HCT116 (cell line): ENCODE results near the gene BICRA. TPM values are rescaled to one million over a fixed set of nuclear protein-coding genes. Genes with fewer than 3 reads are reported as not detected.

Experiments used
- ATAC-seq: fragments of 200-7000 bp; cut with Tn5 transposase; 2 replicates; pipeline ENCODE4 v1.9.1; 2020; ENCODE audit warnings: mild to moderate bottlenecking, moderate library complexity
- BruUV-seq: library from RNA; stranded (reverse); fragments of 400-500 nt; replicated peaks from 2 replicates; lab custom pipeline; 2021; lab: Mats Ljungman, UMichigan
- CTCF ChIA-PET: fragments of 300-600 bp; sonication (Branson Sonifier 250); formaldehyde crosslinking; loops from one replicate; lab custom pipeline; 2021; ENCODE audit warnings: antibody characterized with exemption; lab: Charles Lee
- POLR2A ChIA-PET: fragments of 300-600, 350-600 bp; sonication (Branson Sonifier 250); formaldehyde crosslinking; loops from one replicate; lab custom pipeline; 2021; ENCODE audit warnings: antibody characterized with exemption; lab: Charles Lee
- RAD21 ChIA-PET, 2 experiments: fragments of 300-600 bp; sonication (Branson Sonifier 250); formaldehyde crosslinking; loops; one replicate each; lab custom pipeline; 2023; ENCODE audit warnings: low total read pairs in 2 of 2; ENCODE audit not compliant: uncharacterized antibody in 2 of 2, unreplicated experiment in 2 of 2, low non-redundant PET in 1 of 2; lab: Charles Lee
- DNase-seq: peaks from one replicate; pipeline ENCODE4 v3.0.0-alpha.2; 2010; ENCODE audit warnings: low read depth, low spot score
- H2AFZ ChIP-seq: fragments of 200-600 bp; shearing (Covaris generic), sonication (generic); 2 replicates; pipeline ENCODE4 v1.6.1; 2017; ENCODE audit warnings: low read depth, mixed run types, mixed read lengths, antibody characterized with exemption, low read length; ENCODE audit not compliant: poor library complexity, severe bottlenecking
- H3K27ac ChIP-seq: 2 replicates; pipeline ENCODE4 v1.5.1; 2012; ENCODE audit warnings: low read depth, low read length
- H3K27me3 ChIP-seq: fragments of 200-600 bp; sonication (generic); 2 replicates; pipeline ENCODE4 v1.6.1; 2016; ENCODE audit warnings: mixed run types, low read length, mixed read lengths; ENCODE audit not compliant: insufficient read depth
- H3K36me3 ChIP-seq, 2 experiments: fragments of 200-500 bp in 1 of 2; fragments of 200-600 bp in 1 of 2; sonication (Bioruptor generic) in 1 of 2; sonication (generic) in 1 of 2; 2 replicates each; pipeline versions ENCODE4 v1.5.1 to v1.6.1; 2014 to 2016; ENCODE audit warnings: low read length in 2 of 2, inconsistent platforms in 1 of 2, mixed read lengths in 1 of 2, mixed run types in 1 of 2; ENCODE audit not compliant: insufficient read depth in 2 of 2, control insufficient read depth in 1 of 2
- H3K4me1 ChIP-seq, 2 experiments: fragments of 200-600 bp in 1 of 2; sonication (generic) in 1 of 2; 2 replicates each; pipeline versions ENCODE4 v1.5.1 to v1.6.1; 2012 to 2017; ENCODE audit warnings: low read length in 2 of 2, inconsistent platforms in 1 of 2, mild to moderate bottlenecking in 1 of 2, mixed read lengths in 1 of 2, mixed run types in 1 of 2, moderate library complexity in 1 of 2; ENCODE audit not compliant: insufficient read depth in 2 of 2, control insufficient read depth in 1 of 2
- H3K4me2 ChIP-seq: fragments of 200-600 bp; sonication (generic); 2 replicates; pipeline ENCODE4 v1.6.1; 2017; ENCODE audit warnings: mixed run types, low read length, mixed read lengths
- H3K4me3 ChIP-seq, 2 experiments: fragments of 200-600 bp in 1 of 2; sonication (generic) in 1 of 2; replicated peaks in 1 of 2; 2 replicates each; pipeline ENCODE4 v1.5.1; 2011 to 2016; ENCODE audit warnings: low read length in 2 of 2, control low read depth in 1 of 2, low read depth in 1 of 2, mild to moderate bottlenecking in 1 of 2, mixed read lengths in 1 of 2, mixed run types in 1 of 2
- H3K79me2 ChIP-seq: fragments of 200-600 bp; sonication (generic); 2 replicates; pipeline ENCODE4 v1.6.1; 2017; ENCODE audit warnings: mild to moderate bottlenecking, mixed run types, low read length, moderate library complexity, mixed read lengths; ENCODE audit not compliant: insufficient read depth
- H3K9ac ChIP-seq: fragments of 200-600 bp; sonication (generic); 2 replicates; pipeline ENCODE4 v1.6.1; 2016; ENCODE audit warnings: low read length, mixed read lengths
- H3K9me2 ChIP-seq: fragments of 200-600 bp; sonication (generic), shearing (Covaris generic); 2 replicates; pipeline ENCODE4 v1.6.1; 2017; ENCODE audit warnings: mixed run types, mild to moderate bottlenecking, moderate library complexity; ENCODE audit not compliant: insufficient read depth
- H3K9me3 ChIP-seq, 2 experiments: fragments of 200-500 bp in 1 of 2; fragments of 200-600 bp in 1 of 2; sonication (Bioruptor generic) in 1 of 2; sonication (generic) in 1 of 2; 2 replicates each; pipeline ENCODE4 v1.6.1; 2014 to 2017; ENCODE audit warnings: low read length in 2 of 2, mixed read lengths in 2 of 2, inconsistent platforms in 1 of 2, low read depth in 1 of 2, mild to moderate bottlenecking in 1 of 2, mixed run types in 1 of 2, moderate library complexity in 1 of 2; ENCODE audit not compliant: control insufficient read depth in 1 of 2, insufficient read depth in 1 of 2
- H4K20me1 ChIP-seq: fragments of 200-600 bp; sonication (generic), shearing (Covaris generic); 2 replicates; pipeline ENCODE4 v1.6.1; 2017; ENCODE audit warnings: mixed run types, mild to moderate bottlenecking, moderate library complexity; ENCODE audit not compliant: insufficient read depth
- CBX3 ChIP-seq: IDR thresholded peaks from 2 replicates; pipeline ENCODE4 v1.6.1; 2012; ENCODE audit warnings: low read depth
- CTCF ChIP-seq, 3 experiments: fragments of 200-600 bp in 1 of 3; sonication (generic) in 1 of 3; IDR thresholded peaks in 2 of 3; conservative IDR thresholded peaks in 1 of 3; 2 replicates each; pipeline ENCODE4 v1.5.1; 2012 to 2017; ENCODE audit warnings: low read depth in 2 of 3, low read length in 2 of 3, antibody characterized with exemption in 1 of 3, borderline replicate concordance in 1 of 3, control low read depth in 1 of 3, mild to moderate bottlenecking in 1 of 3, mixed read lengths in 1 of 3, mixed run types in 1 of 3, moderate library complexity in 1 of 3; ENCODE audit not compliant: insufficient read depth in 1 of 3
- ELF1 ChIP-seq: IDR thresholded peaks from 2 replicates; pipeline ENCODE4 v1.6.1; 2012; ENCODE audit warnings: low read depth, borderline replicate concordance
- EZH2 ChIP-seq: fragments of 200-600 bp; sonication (generic); IDR thresholded peaks from 2 replicates; pipeline ENCODE4 v1.6.1; 2017; ENCODE audit warnings: antibody characterized with exemption, mixed run types
- JUND ChIP-seq: IDR thresholded peaks from 2 replicates; pipeline ENCODE4 v1.6.1; 2012
- POLR2A ChIP-seq: IDR thresholded peaks from 2 replicates; pipeline ENCODE4 v1.7.0; 2011; ENCODE audit warnings: borderline replicate concordance; ENCODE audit not compliant: insufficient read depth, insufficient read length; ENCODE audit errors: extremely low read depth
- RAD21 ChIP-seq: IDR thresholded peaks from 2 replicates; pipeline ENCODE4 v1.6.1; 2012; ENCODE audit warnings: low read depth, mild to moderate bottlenecking
- REST ChIP-seq: IDR thresholded peaks from 2 replicates; pipeline ENCODE4 v1.6.1; 2012; ENCODE audit warnings: low read depth
- SIN3A ChIP-seq: IDR thresholded peaks from 2 replicates; pipeline ENCODE4 v1.6.1; 2012; ENCODE audit warnings: low read depth
- SP1 ChIP-seq: IDR thresholded peaks from 2 replicates; pipeline ENCODE4 v1.6.1; 2012; ENCODE audit warnings: low read depth
- YY1 ChIP-seq: IDR thresholded peaks from 2 replicates; pipeline ENCODE4 v1.6.1; 2011; ENCODE audit warnings: low read length, low read depth, moderate library complexity, mild to moderate bottlenecking; ENCODE audit not compliant: insufficient replicate concordance; ENCODE audit errors: extremely low read depth
- ZNF274 ChIP-seq: fragments of 200-500 bp; sonication (Bioruptor generic); IDR thresholded peaks from 2 replicates; pipeline ENCODE4 v1.6.1; 2014; ENCODE audit warnings: mild to moderate bottlenecking, low read depth, low read length, inconsistent platforms
- intact Hi-C: fragments of 100-400 bp; cut with micrococcal nuclease; formaldehyde crosslinking; loops from 2 replicates; pipeline ENCODE4 v1.10.0; 2022
- total RNA-seq: library from RNA; stranded (reverse); gene quantifications from one replicate; pipeline ENCODE4 v1.2.1, GENCODE V29; 2021; ENCODE audit not compliant: unreplicated experiment

BICRA gene
- total RNA-seq, 1 experiment from 2014 or later: 11.3 TPM

GRCh38 chr19:47572635-47573034 is 36.3 kb upstream of the BICRA start:
- POLR2A ChIA-PET: no interaction called here
- DNase-seq: no peak
- H2AFZ ChIP-seq: no peak overlapping the region

More at GRCh38 chr19:47572635-47573034, 36.3 kb upstream of the BICRA start:
- Histone ChIP-seq H3K4me2 (no peak overlapping the region), H3K9me3 (no peaks in the 10 kb centered on the region), H3K36me3 (no peaks in the 10 kb centered on the region), H4K20me1 (no peaks in the 10 kb centered on the region), H3K4me3 (no peak overlapping the region), H3K27me3 (no peaks in the 10 kb centered on the region), H3K9me2 (no peaks in the 10 kb centered on the region), H3K27ac (no peak overlapping the region), H3K79me2 (no peaks in the 10 kb centered on the region), H3K9ac (no peak overlapping the region), H3K4me1 (no peaks in the 10 kb centered on the region)
- CTCF ChIA-PET: no interaction called here
- RAD21 ChIA-PET: no interaction called here
- BruUV-seq: no TSS peak
- intact Hi-C loops: no loop called here
- no peak for ATAC-seq
- no peak for TF ChIP-seq REST
- TF ChIP-seq ZNF274: no peak
- TF ChIP-seq EZH2: no peak
- TF ChIP-seq RAD21: no peak
- TF ChIP-seq SP1: no peak
- no peak for TF ChIP-seq CBX3
- no peak for TF ChIP-seq POLR2A
- TF ChIP-seq SIN3A: no peak
- no peak for TF ChIP-seq JUND
- TF ChIP-seq YY1: no peak
- no peak for TF ChIP-seq CTCF (IDR thresholded peaks at IDR 0.05 in 2 of 3, conservative IDR thresholded peaks at IDR 0.05 in 1 of 3; ENCODE audit: borderline replicate concordance in 1 of 3, insufficient read depth in 1 of 3, low read depth in 2 of 3, low read length in 2 of 3)
- no peak for TF ChIP-seq ELF1
